ENCODE measurements around the gene LCLAT1. TPM values are rescaled to one million over a fixed set of nuclear protein-coding genes. Genes with fewer than 3 reads are reported as not detected.
"Not testable (repeated sequence)": the region's sequence is repeated elsewhere in the genome, so short reads cannot be mapped to it uniquely, and the experiment has no call there.

The LCLAT1 gene
- total and polyA plus RNA-seq, 8 donors: 13.1 to 24.9 (median 14.8) TPM

DNA sequence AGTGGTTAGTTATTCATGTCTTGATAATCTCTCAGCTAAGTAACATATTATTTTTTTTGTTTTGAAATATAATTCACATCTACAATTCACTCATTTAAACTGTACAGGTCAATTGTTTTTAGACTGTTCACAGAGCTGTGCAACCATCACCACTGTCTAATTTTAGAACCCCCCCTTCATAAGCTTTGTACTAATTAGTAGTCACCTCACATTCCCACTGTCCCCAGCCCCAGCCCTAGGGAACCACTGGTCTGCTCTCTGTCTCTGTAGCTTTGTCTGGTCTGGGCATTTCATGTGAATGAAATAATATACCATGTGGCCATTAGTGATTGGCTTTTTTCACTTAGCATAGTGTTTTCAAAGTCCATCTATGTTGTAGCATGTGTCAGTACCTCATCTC lies 55.3 kb downstream of the LCLAT1 start:
- TF ChIP-seq, protein P1, sequence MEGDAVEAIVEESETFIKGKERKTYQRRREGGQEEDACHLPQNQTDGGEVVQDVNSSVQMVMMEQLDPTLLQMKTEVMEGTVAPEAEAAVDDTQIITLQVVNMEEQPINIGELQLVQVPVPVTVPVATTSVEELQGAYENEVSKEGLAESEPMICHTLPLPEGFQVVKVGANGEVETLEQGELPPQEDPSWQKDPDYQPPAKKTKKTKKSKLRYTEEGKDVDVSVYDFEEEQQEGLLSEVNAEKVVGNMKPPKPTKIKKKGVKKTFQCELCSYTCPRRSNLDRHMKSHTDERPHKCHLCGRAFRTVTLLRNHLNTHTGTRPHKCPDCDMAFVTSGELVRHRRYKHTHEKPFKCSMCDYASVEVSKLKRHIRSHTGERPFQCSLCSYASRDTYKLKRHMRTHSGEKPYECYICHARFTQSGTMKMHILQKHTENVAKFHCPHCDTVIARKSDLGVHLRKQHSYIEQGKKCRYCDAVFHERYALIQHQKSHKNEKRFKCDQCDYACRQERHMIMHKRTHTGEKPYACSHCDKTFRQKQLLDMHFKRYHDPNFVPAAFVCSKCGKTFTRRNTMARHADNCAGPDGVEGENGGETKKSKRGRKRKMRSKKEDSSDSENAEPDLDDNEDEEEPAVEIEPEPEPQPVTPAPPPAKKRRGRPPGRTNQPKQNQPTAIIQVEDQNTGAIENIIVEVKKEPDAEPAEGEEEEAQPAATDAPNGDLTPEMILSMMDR (IDR thresholded peaks at IDR 0.05): no peak
- Histone ChIP-seq H3K27me3 (no peaks in the 10 kb centered on the region), H3K4me1 (peaks cover 0 to 28% of the 10 kb centered on the region in 2 donors), H3K9me3 (peaks cover 0 to 41% of the 10 kb centered on the region in 2 donors), H3K27ac (peak overlapping the region in 1 of 2 donors; percentile 83), H3K36me3 (no peaks in the 10 kb centered on the region), H3K4me3 (no peak overlapping the region)
- no peak for DNase-seq
- intact Hi-C loops (cut with DNase I): no loop called here
- no peak for ATAC-seq

GRCh38 chr2:30503007-30503694 lies 56.1 kb downstream of the LCLAT1 start:
- DNase-seq (no peak), ATAC-seq (peak; percentile 60)
- Histone ChIP-seq H3K27me3 (no peaks in the 10 kb centered on the region), H3K27ac (peak overlapping the region; percentile 45 to 83), H3K4me3 (no peak overlapping the region), H3K36me3 (no peaks in the 10 kb centered on the region), H3K9me3 (peaks cover 0 to 40% of the 10 kb centered on the region in 2 donors), H3K4me1 (peaks cover 0 to 28% of the 10 kb centered on the region in 2 donors)
- TF ChIP-seq, protein P1 (IDR thresholded peaks at IDR 0.05): no peak
- intact Hi-C loops (cut with DNase I): no loop called here

DNA sequence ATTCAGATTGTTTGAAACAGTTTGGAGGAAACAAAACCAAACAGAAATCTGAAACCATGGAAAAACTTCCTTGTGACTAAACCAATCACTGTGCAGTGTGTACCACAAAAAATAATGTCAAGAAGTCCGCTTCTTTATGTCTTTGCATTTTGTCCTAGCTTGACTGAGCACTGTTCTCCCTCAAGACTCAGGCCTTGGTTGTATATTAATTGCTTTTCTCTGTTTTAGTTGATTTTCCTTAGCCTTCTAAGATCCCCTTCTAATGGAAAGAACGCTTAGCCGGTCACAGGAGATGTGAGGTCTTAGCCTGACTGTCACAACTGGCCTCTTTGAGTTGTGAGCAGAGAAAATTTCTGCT lies 56.6 kb downstream of the LCLAT1 start:
- Histone ChIP-seq H3K4me3 (no peak overlapping the region), H3K4me1 (peaks cover 0 to 28% of the 10 kb centered on the region in 2 donors), H3K27me3 (no peaks in the 10 kb centered on the region), H3K27ac (peak overlapping the region; percentile 45 to 83), H3K9me3 (peaks cover 0 to 37% of the 10 kb centered on the region in 2 donors), H3K36me3 (no peaks in the 10 kb centered on the region)
- TF ChIP-seq, protein P1 (IDR thresholded peaks at IDR 0.05): no peak
- DNase-seq (no peak), ATAC-seq (no peak)
- intact Hi-C loops (cut with DNase I): no loop called here

DNA sequence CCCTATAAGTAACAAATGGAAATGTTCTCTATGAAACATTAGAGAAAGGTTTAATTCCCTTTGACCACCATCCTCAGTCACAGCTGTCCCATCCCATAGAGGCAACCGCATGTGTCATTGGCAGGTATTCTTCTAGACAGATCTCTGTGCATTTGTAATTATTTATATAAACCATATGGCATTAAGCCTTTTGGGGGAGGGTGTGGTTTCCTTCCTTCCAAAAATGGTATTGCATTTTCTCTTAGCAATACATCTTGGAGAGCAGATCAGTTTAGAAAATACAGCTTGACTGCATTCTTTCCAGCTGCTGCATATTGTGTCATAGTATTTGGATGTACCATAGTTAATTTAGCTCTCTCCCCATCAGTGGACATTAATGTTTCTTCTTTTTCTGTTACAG lies 57.7 kb downstream of the LCLAT1 start:
- no peaks in the 10 kb centered on the region for H3K36me3 ChIP-seq
- intact Hi-C loops (cut with DNase I): no loop called here
- no peak overlapping the region for H3K4me3 ChIP-seq
- peak in 1 of 4 donors; percentile 52 for DNase-seq
- H3K4me1 ChIP-seq: peaks cover 0 to 28% of the 10 kb centered on the region in 2 donors
- no peaks in the 10 kb centered on the region for H3K27me3 ChIP-seq
- TF ChIP-seq, protein P1 (IDR thresholded peaks at IDR 0.05): no peak
- ATAC-seq: no peak
- H3K27ac ChIP-seq: peak overlapping the region in 1 of 2 donors; percentile 83
- H3K9me3 ChIP-seq: peaks cover 0 to 27% of the 10 kb centered on the region in 2 donors

DNA sequence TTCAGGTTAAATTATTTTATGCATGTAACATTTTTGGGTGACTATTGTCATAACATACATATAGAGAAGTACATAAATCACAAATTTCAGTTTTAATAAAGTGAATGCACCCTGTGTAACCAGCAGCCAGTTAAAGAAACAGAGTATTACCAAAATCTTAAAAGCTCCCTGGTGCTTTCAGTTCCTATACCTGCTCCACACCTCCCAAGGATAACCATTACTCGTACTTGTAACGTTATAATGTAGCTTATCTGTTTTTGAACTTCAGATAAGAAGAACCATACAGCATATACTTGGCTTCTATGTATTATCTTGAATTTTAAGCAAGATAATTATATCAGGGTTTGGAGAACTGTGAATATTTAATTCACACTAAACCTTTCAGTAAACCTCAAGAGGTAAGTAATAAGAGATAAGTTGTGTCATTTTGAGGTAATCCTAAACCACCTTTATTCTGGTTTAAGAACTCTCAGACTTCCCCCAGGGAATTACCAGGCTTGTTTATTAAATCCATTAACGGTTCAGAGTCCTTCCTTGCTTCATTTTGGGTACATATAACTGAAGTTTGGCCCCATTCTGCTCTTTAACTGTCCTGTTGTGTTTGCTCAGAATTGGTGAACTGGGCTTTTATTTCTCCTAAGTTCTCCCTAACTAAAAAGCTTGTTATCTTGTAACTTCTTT lies 58.6 kb downstream of the LCLAT1 start:
- Histone ChIP-seq H3K4me3 (no peak overlapping the region), H3K9me3 (peaks cover 0 to 19% of the 10 kb centered on the region in 2 donors), H3K27ac (no peak overlapping the region), H3K4me1 (peaks cover 0 to 30% of the 10 kb centered on the region in 2 donors), H3K36me3 (no peaks in the 10 kb centered on the region), H3K27me3 (no peaks in the 10 kb centered on the region)
- intact Hi-C loops (cut with DNase I): no loop called here
- no peak for ATAC-seq
- DNase-seq: no peak
- TF ChIP-seq, protein P1 (IDR thresholded peaks at IDR 0.05): no peak

GRCh38 chr2:30507460-30507859 lies 60.4 kb downstream of the LCLAT1 start:
- H3K36me3 ChIP-seq; H3K9me3 ChIP-seq; H3K27ac ChIP-seq; intact Hi-C loops (cut with DNase I); H3K4me3 ChIP-seq; H3K27me3 ChIP-seq; ATAC-seq; DNase-seq: not testable (repeated sequence)
- peaks cover 5 to 34% of the 10 kb centered on the region in 2 donors for H3K4me1 ChIP-seq
